GM13977 (cell line): Measurements from ENCODE around the gene TMEM92.

Experiments used
- DNase-seq: peaks from one replicate; pipeline ENCODE4 v3.0.0; 2012; ENCODE audit warnings: low spot score
- in situ Hi-C: fragments of 300-500 bp; cut with MboI; formaldehyde crosslinking; loops from one replicate; pipeline ENCODE4 v1.12.0; 2022; ENCODE audit warnings: low sequenced_read_pairs, low pct_unique_long_range_greater_than_20kb, mixed read lengths, inconsistent platforms; ENCODE audit not compliant: unreplicated experiment
- TF ChIP-seq, protein P1 (sequence below): IDR thresholded peaks from 2 replicates; pipeline ENCODE4 v1.5.1; 2012; ENCODE audit warnings: mild to moderate bottlenecking, control low read depth; ENCODE audit not compliant: insufficient read depth; ENCODE audit errors: extremely low read depth, missing control alignments

Gene TMEM92

DNA sequence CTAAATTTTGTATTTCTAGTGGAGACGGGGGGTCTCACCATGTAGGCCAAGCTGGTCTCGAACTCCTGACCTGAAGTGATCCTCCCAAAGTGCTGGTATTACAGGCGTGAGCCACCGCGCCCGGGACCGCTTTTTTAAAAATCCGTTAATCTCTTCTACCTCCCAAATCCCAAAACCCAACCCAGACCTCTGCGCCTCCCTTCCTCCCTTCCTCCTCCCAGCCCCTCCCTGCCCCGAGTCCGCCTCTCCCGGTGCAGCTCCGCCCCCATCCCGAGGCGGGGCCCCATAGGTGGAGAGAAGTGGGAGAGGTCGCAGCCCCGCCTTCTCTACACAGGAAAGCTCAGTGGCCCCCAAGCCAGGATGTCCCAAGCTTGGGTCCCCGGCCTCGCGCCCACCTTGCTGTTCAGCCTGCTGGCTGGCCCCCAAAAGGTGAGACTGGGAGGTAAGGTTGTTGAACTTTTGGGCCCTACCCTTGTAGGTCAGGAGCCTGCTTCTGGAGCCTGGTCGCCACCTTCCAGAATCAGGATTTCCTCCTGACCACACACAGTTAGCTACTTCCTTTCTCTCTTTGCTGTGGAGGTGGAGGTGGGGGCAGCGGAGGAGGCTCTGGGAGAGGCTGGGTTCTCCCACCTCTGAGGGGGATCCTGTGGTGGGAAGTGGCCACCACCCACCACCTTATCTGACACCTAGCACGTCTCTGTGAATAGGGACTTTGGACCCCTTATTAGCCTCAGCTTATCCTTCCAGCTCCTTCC lies at the start of gene TMEM92:
Gene TMEM92 (plus strand): TSS at position 325 of the 755 bp plus-strand sequence. CDS start 36 bp downstream, at position 361.
- in situ Hi-C loops, result no loop called here
- peak; percentile 21 for DNase-seq
- TF ChIP-seq, protein P1, sequence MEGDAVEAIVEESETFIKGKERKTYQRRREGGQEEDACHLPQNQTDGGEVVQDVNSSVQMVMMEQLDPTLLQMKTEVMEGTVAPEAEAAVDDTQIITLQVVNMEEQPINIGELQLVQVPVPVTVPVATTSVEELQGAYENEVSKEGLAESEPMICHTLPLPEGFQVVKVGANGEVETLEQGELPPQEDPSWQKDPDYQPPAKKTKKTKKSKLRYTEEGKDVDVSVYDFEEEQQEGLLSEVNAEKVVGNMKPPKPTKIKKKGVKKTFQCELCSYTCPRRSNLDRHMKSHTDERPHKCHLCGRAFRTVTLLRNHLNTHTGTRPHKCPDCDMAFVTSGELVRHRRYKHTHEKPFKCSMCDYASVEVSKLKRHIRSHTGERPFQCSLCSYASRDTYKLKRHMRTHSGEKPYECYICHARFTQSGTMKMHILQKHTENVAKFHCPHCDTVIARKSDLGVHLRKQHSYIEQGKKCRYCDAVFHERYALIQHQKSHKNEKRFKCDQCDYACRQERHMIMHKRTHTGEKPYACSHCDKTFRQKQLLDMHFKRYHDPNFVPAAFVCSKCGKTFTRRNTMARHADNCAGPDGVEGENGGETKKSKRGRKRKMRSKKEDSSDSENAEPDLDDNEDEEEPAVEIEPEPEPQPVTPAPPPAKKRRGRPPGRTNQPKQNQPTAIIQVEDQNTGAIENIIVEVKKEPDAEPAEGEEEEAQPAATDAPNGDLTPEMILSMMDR, result no peak

DNA sequence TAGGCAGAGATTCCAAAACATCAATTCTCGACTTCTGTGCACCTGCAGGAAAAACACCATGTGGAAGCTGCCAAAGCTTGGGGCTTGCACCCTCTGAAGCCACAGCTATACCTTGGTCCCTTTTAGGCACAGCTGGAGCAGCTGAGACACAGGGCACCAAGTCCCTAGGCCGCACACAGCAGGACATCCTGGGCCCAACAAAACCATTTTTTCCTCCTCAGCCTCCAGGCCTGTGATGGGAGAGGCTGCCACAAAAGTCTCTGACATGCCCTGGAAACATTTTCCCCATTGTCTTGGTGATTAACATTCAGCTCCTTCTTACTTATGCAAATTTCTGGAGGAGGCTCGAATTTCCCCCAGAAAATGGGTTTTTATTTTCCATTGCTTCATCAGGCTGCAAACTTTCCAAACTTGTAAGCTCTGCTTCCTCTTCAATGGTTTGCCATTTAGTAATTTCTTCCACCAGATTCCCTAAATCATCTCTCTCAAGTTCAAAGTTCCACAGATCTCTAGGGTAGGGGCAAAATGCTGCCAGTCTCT lies 48.5 kb upstream of the TMEM92 start:
- in situ Hi-C loops, result no loop called here
- no peak for DNase-seq
- TF ChIP-seq, protein P1, result no peak

DNA sequence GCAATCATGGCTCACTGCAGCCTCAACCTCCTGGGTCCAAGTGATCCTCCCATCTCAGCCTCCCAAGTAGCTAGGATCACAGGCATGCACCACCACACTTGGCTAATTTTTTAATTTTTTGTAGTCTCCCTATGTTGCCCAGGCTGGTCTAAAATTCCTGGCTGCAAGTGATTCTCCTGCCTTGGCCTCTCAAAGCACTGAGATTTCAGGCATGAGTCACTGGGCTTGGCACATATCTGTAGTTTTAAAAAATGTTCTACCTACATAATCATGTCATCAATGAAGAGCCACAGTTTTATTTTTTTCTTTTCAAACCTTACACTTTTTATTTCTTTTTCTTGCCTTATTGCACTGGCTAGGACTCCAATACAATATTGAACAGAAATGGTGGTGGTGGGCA lies 39.7 kb upstream of the TMEM92 start:
- no peak for DNase-seq
- TF ChIP-seq, protein P1, result no peak
- in situ Hi-C loops, result no loop called here

DNA sequence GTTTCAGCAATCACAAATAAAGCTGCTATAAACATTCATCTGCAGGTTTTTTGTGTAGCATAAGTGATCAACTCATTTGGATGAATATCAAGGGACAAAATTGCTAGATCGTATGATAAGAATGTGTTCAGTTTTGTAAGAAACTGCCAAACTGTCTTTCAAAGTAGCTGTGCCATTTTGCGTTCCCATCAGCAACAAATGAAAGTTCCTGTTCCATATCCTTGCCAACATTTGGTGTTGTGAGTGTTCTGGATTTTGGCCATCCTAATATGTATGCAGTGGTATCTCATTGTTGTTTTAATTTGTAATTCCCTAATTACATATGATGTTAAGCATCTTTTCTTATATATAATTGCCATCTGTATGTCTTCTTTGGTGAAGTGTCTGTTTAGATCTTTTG lies 36.4 kb upstream of the TMEM92 start:
- TF ChIP-seq, protein P1, result no peak
- no peak for DNase-seq
- in situ Hi-C loops, result no loop called here

DNA sequence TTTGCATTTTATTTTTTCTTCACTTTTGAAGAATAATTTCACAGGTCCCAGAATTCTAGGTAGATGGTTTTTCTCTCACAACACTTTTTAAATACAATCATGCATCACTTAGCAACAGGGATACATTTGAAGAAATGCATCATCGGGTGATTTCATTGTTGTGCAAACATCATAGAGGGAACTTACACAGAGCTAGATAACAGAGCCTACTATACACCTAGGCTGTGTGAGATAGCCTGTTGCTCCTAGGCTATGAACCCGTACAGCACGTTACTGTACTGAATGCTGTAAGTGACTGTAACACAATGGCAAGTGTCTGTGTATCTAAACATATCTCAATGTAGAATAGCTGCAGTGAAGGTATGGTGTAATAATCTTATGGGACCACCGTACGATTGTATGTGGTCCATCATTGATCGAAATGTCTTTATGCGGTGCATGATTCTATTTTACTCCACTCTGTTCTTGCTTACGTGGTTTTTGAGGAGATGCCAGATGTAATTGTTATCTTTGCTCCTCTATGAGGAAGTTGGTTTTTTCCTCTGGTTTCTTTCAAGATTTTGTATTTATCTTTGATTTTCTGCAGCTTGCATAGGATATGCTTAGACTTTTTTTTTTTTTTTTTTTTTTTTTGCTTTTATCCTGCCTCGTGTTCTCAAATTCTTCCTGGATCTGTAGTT lies 35.5 kb upstream of the TMEM92 start:
- in situ Hi-C loops, result no loop called here
- TF ChIP-seq, protein P1, result no peak
- DNase-seq, result no peak

DNA sequence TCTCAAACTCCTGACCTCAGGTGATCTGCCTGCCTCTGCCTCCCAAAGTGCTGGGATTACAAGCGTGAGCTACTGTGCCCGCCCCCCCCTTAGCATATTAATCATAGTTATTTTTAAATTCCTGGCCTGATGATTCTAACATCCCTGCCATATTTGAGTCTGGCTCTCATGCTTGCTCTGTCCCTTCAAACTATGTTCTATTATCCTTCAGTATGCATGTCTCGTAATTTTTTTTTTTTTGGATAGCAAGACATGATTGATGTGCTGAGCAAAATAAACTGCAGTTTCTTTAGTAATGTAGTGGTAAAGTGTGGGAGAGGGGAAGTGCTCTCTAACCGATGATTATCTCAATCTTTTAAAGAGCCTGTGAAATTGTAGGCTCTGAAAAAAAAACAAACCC lies 34.3 kb upstream of the TMEM92 start:
- no peak for DNase-seq
- in situ Hi-C loops, result no loop called here
- TF ChIP-seq, protein P1, result no peak
